Neural progenitor cell (in vitro differentiated cells): Measurements from ENCODE around the gene LAMB1. TPM values are rescaled to one million over a fixed set of nuclear protein-coding genes. Genes with fewer than 3 reads are reported as not detected.

ENCODE experiments used
- DNase-seq: peaks from one replicate; pipeline ENCODE4 v3.0.0-alpha.2; 2016; ENCODE audit warnings: low spot score
- H2AFZ ChIP-seq: fragments of 200-600 bp; sonication (generic); replicated peaks from 2 replicates; pipeline ENCODE4 v1.6.1; 2016; ENCODE audit warnings: antibody characterized with exemption
- H3F3A ChIP-seq: fragments of 200-600 bp; sonication (generic); 2 replicates; pipeline ENCODE4 v1.6.1; 2016; ENCODE audit warnings: antibody characterized with exemption, low read depth
- H3K27ac ChIP-seq: fragments of 200-600 bp; sonication (generic); 2 replicates; pipeline ENCODE4 v1.5.1; 2016; ENCODE audit warnings: mild to moderate bottlenecking
- H3K27me3 ChIP-seq: fragments of 200-600 bp; sonication (generic); 2 replicates; pipeline ENCODE4 v1.6.1; 2016; ENCODE audit warnings: mild to moderate bottlenecking, moderate library complexity
- H3K36me3 ChIP-seq: fragments of 200-600 bp; sonication (generic); 2 replicates; pipeline ENCODE4 v1.5.1; 2016
- H3K4me1 ChIP-seq: fragments of 200-600 bp; sonication (generic); 2 replicates; pipeline ENCODE4 v1.6.1; 2016; ENCODE audit warnings: mixed run types
- H3K4me2 ChIP-seq: fragments of 200-600 bp; sonication (generic); 2 replicates; pipeline ENCODE4 v1.6.1; 2016
- H3K4me3 ChIP-seq: fragments of 200-600 bp; sonication (generic); 2 replicates; pipeline ENCODE4 v1.5.1; 2016
- H3K79me2 ChIP-seq: fragments of 200-600 bp; sonication (generic); 2 replicates; pipeline ENCODE4 v1.6.1; 2016; ENCODE audit warnings: low read depth
- H3K9ac ChIP-seq: fragments of 200-600 bp; sonication (generic); 2 replicates; pipeline ENCODE4 v1.6.1; 2016
- H3K9me3 ChIP-seq: fragments of 200-600 bp; sonication (generic); 2 replicates; pipeline ENCODE4 v1.5.1; 2016; ENCODE audit warnings: low read depth
- H4K20me1 ChIP-seq: fragments of 200-600 bp; sonication (generic); 2 replicates; pipeline ENCODE4 v1.6.1; 2016; ENCODE audit warnings: low read depth
- H3K27ac Mint-ChIP-seq: 3 replicates; pipeline ENCODE4 v1.8.0; 2021; ENCODE audit warnings: mixed read lengths
- H3K27me3 Mint-ChIP-seq: 2 replicates; pipeline ENCODE4 v1.8.0; 2022; ENCODE audit warnings: low read depth, mild to moderate bottlenecking, inconsistent platforms, moderate library complexity, mixed read lengths; ENCODE audit not compliant: insufficient read depth
- H3K36me3 Mint-ChIP-seq: 3 replicates; pipeline ENCODE4 v1.8.0; 2021; ENCODE audit warnings: mixed read lengths
- H3K4me1 Mint-ChIP-seq: 3 replicates; pipeline ENCODE4 v1.8.0; 2021; ENCODE audit warnings: mixed read lengths
- H3K4me3 Mint-ChIP-seq: 3 replicates; pipeline ENCODE4 v1.8.0; 2021; ENCODE audit warnings: mild to moderate bottlenecking, moderate library complexity, mixed read lengths
- H3K9me3 Mint-ChIP-seq: 3 replicates; pipeline ENCODE4 v1.8.0; 2020; ENCODE audit warnings: mixed read lengths
- CTCF ChIP-seq: fragments of 200-600 bp; sonication (generic); IDR thresholded peaks from 2 replicates; pipeline ENCODE4 v1.5.1; 2017; ENCODE audit warnings: antibody characterized with exemption, mild to moderate bottlenecking
- EZH2 ChIP-seq: fragments of 200-600 bp; sonication (generic); IDR thresholded peaks from 2 replicates; pipeline ENCODE4 v1.6.1; 2017; ENCODE audit warnings: antibody characterized with exemption, mild to moderate bottlenecking, moderate library complexity
- EZH2phosphoT487 ChIP-seq: fragments of 200-600 bp; sonication (generic); IDR thresholded peaks from 2 replicates; pipeline ENCODE4 v1.6.1; 2017; ENCODE audit warnings: antibody characterized with exemption
- total RNA-seq: library from RNA; depleted of rRNA; stranded (reverse); fragments of >200 nt; gene quantifications from 2 replicates; pipeline ENCODE4 v1.2.3, GENCODE V29; 2015; ENCODE audit warnings: low replicate concordance

LAMB1 gene
- total RNA-seq, 1 donor from 2014 or later = 87.7 TPM

DNA sequence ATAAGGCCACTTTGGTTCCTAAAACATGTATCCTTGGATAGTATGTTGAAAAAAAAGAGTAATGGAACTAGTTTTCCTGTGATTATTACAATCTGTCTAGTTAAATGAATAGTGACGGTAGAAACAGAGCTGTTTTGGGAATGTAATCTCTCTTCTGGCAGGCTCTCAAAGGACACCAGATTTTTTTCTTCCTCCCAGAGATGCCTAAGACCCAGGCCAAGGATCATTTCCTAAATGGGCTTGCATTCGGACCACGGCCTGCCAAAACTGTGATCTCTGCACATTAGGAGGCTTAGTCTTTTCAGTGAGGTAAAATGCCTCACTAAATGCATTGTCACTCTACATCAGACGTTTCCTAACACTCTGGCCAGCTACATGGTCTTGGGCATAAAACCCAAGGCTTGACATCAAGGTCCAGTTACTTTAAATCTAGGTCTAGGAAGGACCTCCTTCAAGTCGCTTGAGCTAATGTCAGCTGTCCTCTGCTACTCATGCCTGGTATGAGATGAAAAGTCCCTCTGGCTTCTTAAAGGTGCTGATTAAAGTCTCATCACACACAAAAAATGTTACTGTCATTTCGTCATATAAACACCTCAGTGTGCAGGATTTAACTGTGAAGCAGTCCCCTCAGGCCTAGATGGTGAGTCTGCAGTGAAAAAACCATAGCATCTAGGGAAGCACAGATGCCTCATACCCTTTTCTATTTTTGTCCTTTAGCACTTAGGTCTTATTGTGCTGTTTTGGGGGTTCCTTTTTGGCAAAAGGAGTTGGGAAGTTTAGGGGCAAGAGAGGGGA is 64.3 kb downstream of the LAMB1 start:
- Histone ChIP-seq H3K4me1 (peaks cover 28% of the 10 kb centered on the region), H3K36me3 (peaks cover 9% of the 10 kb centered on the region), H3F3A (peaks cover 22% of the 10 kb centered on the region), H3K9me3 (no peaks in the 10 kb centered on the region), H3K27me3 (no peaks in the 10 kb centered on the region), H3K4me3 (no peak overlapping the region), H2AFZ (no peak overlapping the region), H3K9ac (no peak overlapping the region), H4K20me1 (peaks cover 6% of the 10 kb centered on the region), H3K4me2 (no peak overlapping the region), H3K27ac (no peak overlapping the region), H3K79me2 (no peaks in the 10 kb centered on the region)
- no peaks in the 10 kb centered on the region for H3K27me3 Mint-ChIP-seq
- peaks cover 26% of the 10 kb centered on the region for H3K4me1 Mint-ChIP-seq
- peaks cover 27% of the 10 kb centered on the region for H3K36me3 Mint-ChIP-seq
- H3K9me3 Mint-ChIP-seq = no peaks in the 10 kb centered on the region
- no peak for DNase-seq
- H3K4me3 Mint-ChIP-seq = no peak overlapping the region
- no peak overlapping the region for H3K27ac Mint-ChIP-seq
- TF ChIP-seq EZH2 (no peak), EZH2phosphoT487 (no peak), CTCF (no peak)

GRCh38 chr7:107937531-107937930 is 65.4 kb downstream of the LAMB1 start:
- H3K36me3 ChIP-seq = peaks cover 3% of the 10 kb centered on the region
- H3K27me3 Mint-ChIP-seq = no peaks in the 10 kb centered on the region
- no peaks in the 10 kb centered on the region for H3K9me3 Mint-ChIP-seq
- H3K4me1 ChIP-seq = peaks cover 39% of the 10 kb centered on the region
- no peak overlapping the region for H3K4me3 ChIP-seq
- no peaks in the 10 kb centered on the region for H3K9me3 ChIP-seq
- H3K36me3 Mint-ChIP-seq = peaks cover 29% of the 10 kb centered on the region
- peak overlapping the region; percentile 7 for H3K4me2 ChIP-seq
- peaks cover 13% of the 10 kb centered on the region for H4K20me1 ChIP-seq
- H3K79me2 ChIP-seq = no peaks in the 10 kb centered on the region
- H3K27ac Mint-ChIP-seq = no peak overlapping the region
- no peak overlapping the region for H3K4me3 Mint-ChIP-seq
- TF ChIP-seq EZH2 (no peak), CTCF (no peak), EZH2phosphoT487 (no peak)
- peaks cover 33% of the 10 kb centered on the region for H3F3A ChIP-seq
- no peak overlapping the region for H2AFZ ChIP-seq
- peak overlapping the region; percentile 13 for H3K27ac ChIP-seq
- no peak for DNase-seq
- H3K4me1 Mint-ChIP-seq = peaks cover 35% of the 10 kb centered on the region
- H3K9ac ChIP-seq = no peak overlapping the region
- H3K27me3 ChIP-seq = no peaks in the 10 kb centered on the region

- no peak overlapping the region for H3K4me3 ChIP-seq
- TF ChIP-seq EZH2phosphoT487 (no peak), EZH2 (no peak), CTCF (no peak)
- no peak for DNase-seq
- no peaks in the 10 kb centered on the region for H3K79me2 ChIP-seq
- peaks cover 6% of the 10 kb centered on the region for H3K36me3 ChIP-seq
- no peaks in the 10 kb centered on the region for H3K9me3 ChIP-seq
- H3K27ac Mint-ChIP-seq = no peak overlapping the region
- H3K4me2 ChIP-seq = no peak overlapping the region
- H3F3A ChIP-seq = peaks cover 45% of the 10 kb centered on the region
- H3K4me3 Mint-ChIP-seq = no peak overlapping the region
- H3K36me3 Mint-ChIP-seq = peaks cover 30% of the 10 kb centered on the region
- H3K9ac ChIP-seq = no peak overlapping the region
- no peak overlapping the region for H2AFZ ChIP-seq
- no peaks in the 10 kb centered on the region for H3K27me3 Mint-ChIP-seq
- H3K4me1 Mint-ChIP-seq = peaks cover 43% of the 10 kb centered on the region
- no peak overlapping the region for H3K27ac ChIP-seq
- peaks cover 49% of the 10 kb centered on the region for H3K4me1 ChIP-seq
- H3K9me3 Mint-ChIP-seq = no peaks in the 10 kb centered on the region
- no peaks in the 10 kb centered on the region for H3K27me3 ChIP-seq
- peaks cover 13% of the 10 kb centered on the region for H4K20me1 ChIP-seq
Measured at GRCh38 chr7:107936312-107936711, 66.6 kb downstream of the LAMB1 start.
